Peyer's patch (tissue), 4 donors: ENCODE data around the gene MATN3.

Experiments
- CTCF ChIP-seq, 6 experiments: fragments of 450-650 bp in 4 of 6; fragments of 200-600 bp in 2 of 6; sonication (generic) in 1 of 6; IDR thresholded peaks; one replicate each; pipeline ENCODE4 v1.5.1; 2017 to 2019; ENCODE audit warnings: antibody characterized with exemption in 6 of 6, mild to moderate bottlenecking in 3 of 6, moderate library complexity in 1 of 6
- POLR2A ChIP-seq, 2 donors: fragments of 450-650 bp; IDR thresholded peaks; one replicate each; pipeline ENCODE4 v1.5.1; 2017; ENCODE audit warnings: antibody characterized with exemption in 2 of 2, mild to moderate bottlenecking in 2 of 2, moderate library complexity in 2 of 2

GRCh38 chr2:20011276-20012031 is 1.0 kb downstream of the MATN3 start:
- no peak for TF ChIP-seq CTCF (IDR thresholded peaks at IDR 0.05)
- no peak for TF ChIP-seq POLR2A (IDR thresholded peaks at IDR 0.05)
